Esophagus muscularis mucosa (tissue), 3 donors: Measurements from ENCODE around the gene COBL.

Experiments used
- POLR2A ChIP-seq: fragments of 450-650 bp; IDR thresholded peaks from one replicate; pipeline ENCODE4 v1.6.1; 2017; ENCODE audit warnings: antibody characterized with exemption, moderate library complexity, mild to moderate bottlenecking, low read depth
- POLR2AphosphoS5 ChIP-seq, 2 donors: sonication (generic); formaldehyde crosslinking; IDR thresholded peaks; one replicate each; pipeline ENCODE4 v1.6.1; 2017; ENCODE audit warnings: antibody characterized with exemption in 2 of 2
- TF ChIP-seq, protein P1 (sequence below), 3 experiments: fragments of 200-600 bp in 2 of 3; fragments of 450-650 bp in 1 of 3; sonication (generic) in 2 of 3; IDR thresholded peaks; one replicate each; pipeline ENCODE4 v1.5.1; 2017 to 2019; ENCODE audit warnings: antibody characterized with exemption in 3 of 3, mild to moderate bottlenecking in 2 of 3, moderate library complexity in 1 of 3

DNA sequence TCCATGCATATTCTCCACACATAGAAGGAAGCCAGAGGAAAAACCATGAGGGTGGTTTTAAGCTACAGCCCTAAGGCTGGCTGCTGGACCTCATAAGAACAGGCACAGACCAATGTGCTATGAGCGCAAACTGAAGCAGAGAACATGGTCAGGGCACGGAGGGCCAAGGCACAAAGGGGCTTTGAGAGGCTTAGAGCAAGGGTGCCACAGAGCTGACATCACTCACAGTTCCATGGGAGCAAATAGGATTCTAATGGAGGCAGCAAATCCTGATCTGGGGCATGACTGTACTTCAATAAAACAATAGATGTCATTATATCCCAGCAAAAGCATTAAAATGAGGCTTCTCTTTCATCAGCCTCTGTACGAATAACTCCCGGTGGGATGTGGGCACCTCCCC is 162.4 kb downstream of the COBL start:
- TF ChIP-seq, protein P1, sequence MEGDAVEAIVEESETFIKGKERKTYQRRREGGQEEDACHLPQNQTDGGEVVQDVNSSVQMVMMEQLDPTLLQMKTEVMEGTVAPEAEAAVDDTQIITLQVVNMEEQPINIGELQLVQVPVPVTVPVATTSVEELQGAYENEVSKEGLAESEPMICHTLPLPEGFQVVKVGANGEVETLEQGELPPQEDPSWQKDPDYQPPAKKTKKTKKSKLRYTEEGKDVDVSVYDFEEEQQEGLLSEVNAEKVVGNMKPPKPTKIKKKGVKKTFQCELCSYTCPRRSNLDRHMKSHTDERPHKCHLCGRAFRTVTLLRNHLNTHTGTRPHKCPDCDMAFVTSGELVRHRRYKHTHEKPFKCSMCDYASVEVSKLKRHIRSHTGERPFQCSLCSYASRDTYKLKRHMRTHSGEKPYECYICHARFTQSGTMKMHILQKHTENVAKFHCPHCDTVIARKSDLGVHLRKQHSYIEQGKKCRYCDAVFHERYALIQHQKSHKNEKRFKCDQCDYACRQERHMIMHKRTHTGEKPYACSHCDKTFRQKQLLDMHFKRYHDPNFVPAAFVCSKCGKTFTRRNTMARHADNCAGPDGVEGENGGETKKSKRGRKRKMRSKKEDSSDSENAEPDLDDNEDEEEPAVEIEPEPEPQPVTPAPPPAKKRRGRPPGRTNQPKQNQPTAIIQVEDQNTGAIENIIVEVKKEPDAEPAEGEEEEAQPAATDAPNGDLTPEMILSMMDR (IDR thresholded peaks at IDR 0.05) = no peak
- TF ChIP-seq POLR2AphosphoS5 (IDR thresholded peaks at IDR 0.05) (no peak), POLR2A (no peak)
